DOHH2 (cell line): ENCODE measurements around the gene NUDT3.

Experiments
- H3F3A ChIP-seq: fragments of 200-600 bp; sonication (generic), shearing (Covaris generic); 2 replicates; pipeline ENCODE4 v1.6.0; 2016; ENCODE audit warnings: antibody characterized with exemption, mild to moderate bottlenecking; ENCODE audit not compliant: control insufficient read depth, insufficient read depth
- H3K27ac ChIP-seq: fragments of 200-600 bp; sonication (generic); 2 replicates; pipeline ENCODE4 v1.5.1; 2014; ENCODE audit warnings: low read depth, mild to moderate bottlenecking, low read length, moderate library complexity
- H3K27me3 ChIP-seq: fragments of 200-600 bp; sonication (generic); 2 replicates; pipeline ENCODE4 v1.6.1; 2014; ENCODE audit warnings: mild to moderate bottlenecking, low read length, mixed read lengths; ENCODE audit not compliant: control insufficient read depth
- H3K36me3 ChIP-seq: fragments of 200-600 bp; sonication (generic); 2 replicates; pipeline ENCODE4 v1.6.1; 2014; ENCODE audit warnings: mild to moderate bottlenecking, low read length, moderate library complexity, mixed read lengths; ENCODE audit not compliant: control insufficient read depth
- H3K4me1 ChIP-seq: fragments of 200-600 bp; sonication (generic); 2 replicates; pipeline ENCODE4 v1.6.1; 2014; ENCODE audit warnings: mild to moderate bottlenecking, low read length, mixed read lengths; ENCODE audit not compliant: control insufficient read depth
- H3K4me2 ChIP-seq: fragments of 200-600 bp; sonication (generic); 2 replicates; pipeline ENCODE4 v1.6.0; 2014; ENCODE audit warnings: mild to moderate bottlenecking, low read length, moderate library complexity
- H3K4me3 ChIP-seq: fragments of 200-600 bp; sonication (generic); 2 replicates; pipeline ENCODE4 v1.5.1; 2014; ENCODE audit warnings: mild to moderate bottlenecking, low read length, mixed read lengths
- H3K79me2 ChIP-seq: fragments of 200-600 bp; sonication (generic); 2 replicates; pipeline ENCODE4 v1.6.1; 2014; ENCODE audit warnings: mild to moderate bottlenecking, low read length, mixed read lengths; ENCODE audit not compliant: control insufficient read depth
- H3K9me2 ChIP-seq: fragments of 200-600 bp; sonication (generic); replicated peaks from 2 replicates; pipeline ENCODE4 v1.6.1; 2014; ENCODE audit warnings: mild to moderate bottlenecking, low read length, mixed read lengths; ENCODE audit not compliant: control insufficient read depth
- H3K9me3 ChIP-seq: fragments of 200-600 bp; sonication (generic); 2 replicates; pipeline ENCODE4 v1.6.1; 2014; ENCODE audit warnings: antibody characterized with exemption, low read length, mixed read lengths; ENCODE audit not compliant: control insufficient read depth, insufficient read depth
- H4K20me1 ChIP-seq: fragments of 200-600 bp; sonication (generic); 2 replicates; pipeline ENCODE4 v1.6.0; 2014; ENCODE audit warnings: low read depth, mild to moderate bottlenecking, antibody characterized with exemption, low read length, moderate library complexity; ENCODE audit not compliant: control insufficient read depth, insufficient read depth
- EZH2phosphoT487 ChIP-seq: fragments of 200-600 bp; sonication (generic); IDR thresholded peaks from 2 replicates; pipeline ENCODE4 v1.6.1; 2017; ENCODE audit warnings: borderline replicate concordance, mild to moderate bottlenecking, antibody characterized with exemption, low read length, moderate library complexity, mixed read lengths
- TF ChIP-seq, protein P1 (sequence below): fragments of 200-600 bp; sonication (generic); IDR thresholded peaks from one replicate; pipeline ENCODE4 v1.5.1; 2014; ENCODE audit warnings: antibody characterized with exemption, mild to moderate bottlenecking, low read depth, low read length; ENCODE audit not compliant: poor library complexity, severe bottlenecking

The NUDT3 gene

DNA sequence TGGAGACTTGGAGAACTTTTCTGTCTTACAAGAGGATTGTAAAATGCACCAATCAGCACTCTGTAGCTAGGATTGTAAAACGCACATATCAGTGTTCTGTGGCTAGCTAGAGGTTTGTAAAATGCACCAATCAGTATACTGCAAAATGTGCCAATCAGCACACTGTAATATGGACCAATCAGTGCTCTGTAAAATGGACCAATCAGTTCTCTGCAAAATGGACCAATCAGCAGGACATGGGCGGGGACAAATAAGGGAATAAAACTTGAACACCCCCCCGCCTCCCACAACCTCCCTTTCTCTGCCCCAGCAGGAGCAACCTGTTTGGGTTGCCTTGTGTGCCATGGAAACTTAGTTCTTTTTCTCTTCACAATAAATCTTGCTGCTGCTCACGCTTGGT lies 46.2 kb upstream of the NUDT3 start:
- Histone ChIP-seq H3K9me3 (peaks cover 10% of the 10 kb centered on the region; the same call in 1 of the 2 replicates), H3K4me3 (no peak overlapping the region), H3K9me2 (no peaks in the 10 kb centered on the region), H3K4me1 (peaks cover 19% of the 10 kb centered on the region), H3K79me2 (no peaks in the 10 kb centered on the region), H3K36me3 (no peaks in the 10 kb centered on the region), H3K27ac (no peak overlapping the region), H3K27me3 (no peaks in the 10 kb centered on the region), H4K20me1 (no peaks in the 10 kb centered on the region), H3K4me2 (no peak overlapping the region), H3F3A (peaks cover 8% of the 10 kb centered on the region)
- no peak for TF ChIP-seq EZH2phosphoT487
- TF ChIP-seq, protein P1, sequence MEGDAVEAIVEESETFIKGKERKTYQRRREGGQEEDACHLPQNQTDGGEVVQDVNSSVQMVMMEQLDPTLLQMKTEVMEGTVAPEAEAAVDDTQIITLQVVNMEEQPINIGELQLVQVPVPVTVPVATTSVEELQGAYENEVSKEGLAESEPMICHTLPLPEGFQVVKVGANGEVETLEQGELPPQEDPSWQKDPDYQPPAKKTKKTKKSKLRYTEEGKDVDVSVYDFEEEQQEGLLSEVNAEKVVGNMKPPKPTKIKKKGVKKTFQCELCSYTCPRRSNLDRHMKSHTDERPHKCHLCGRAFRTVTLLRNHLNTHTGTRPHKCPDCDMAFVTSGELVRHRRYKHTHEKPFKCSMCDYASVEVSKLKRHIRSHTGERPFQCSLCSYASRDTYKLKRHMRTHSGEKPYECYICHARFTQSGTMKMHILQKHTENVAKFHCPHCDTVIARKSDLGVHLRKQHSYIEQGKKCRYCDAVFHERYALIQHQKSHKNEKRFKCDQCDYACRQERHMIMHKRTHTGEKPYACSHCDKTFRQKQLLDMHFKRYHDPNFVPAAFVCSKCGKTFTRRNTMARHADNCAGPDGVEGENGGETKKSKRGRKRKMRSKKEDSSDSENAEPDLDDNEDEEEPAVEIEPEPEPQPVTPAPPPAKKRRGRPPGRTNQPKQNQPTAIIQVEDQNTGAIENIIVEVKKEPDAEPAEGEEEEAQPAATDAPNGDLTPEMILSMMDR: no peak

DNA sequence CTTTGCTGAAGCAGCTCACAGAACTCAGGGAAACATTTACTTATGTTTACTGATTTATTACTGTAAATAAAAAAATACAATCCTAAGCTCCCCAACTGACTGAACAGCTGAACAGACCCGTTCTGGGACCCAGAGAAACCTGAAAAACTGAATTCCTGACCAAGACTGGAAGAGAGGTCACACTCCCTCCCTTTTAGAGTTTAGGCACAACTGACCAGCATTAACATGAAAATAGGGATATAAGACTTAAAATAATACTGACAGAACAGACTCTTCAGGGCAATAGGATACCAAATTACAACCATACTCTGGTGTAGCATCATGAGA lies 45.1 kb upstream of the NUDT3 start:
- Histone ChIP-seq H3K36me3 (no peaks in the 10 kb centered on the region), H3K4me1 (peaks cover 19% of the 10 kb centered on the region), H3K9me3 (peaks cover 10% of the 10 kb centered on the region; the same call in 1 of the 2 replicates), H3K27ac (no peak overlapping the region), H3K4me2 (no peak overlapping the region), H4K20me1 (no peaks in the 10 kb centered on the region), H3K27me3 (no peaks in the 10 kb centered on the region), H3K4me3 (no peak overlapping the region), H3K79me2 (no peaks in the 10 kb centered on the region), H3K9me2 (no peaks in the 10 kb centered on the region), H3F3A (peaks cover 8% of the 10 kb centered on the region)
- TF ChIP-seq, protein P1: no peak
- TF ChIP-seq EZH2phosphoT487: no peak

DNA sequence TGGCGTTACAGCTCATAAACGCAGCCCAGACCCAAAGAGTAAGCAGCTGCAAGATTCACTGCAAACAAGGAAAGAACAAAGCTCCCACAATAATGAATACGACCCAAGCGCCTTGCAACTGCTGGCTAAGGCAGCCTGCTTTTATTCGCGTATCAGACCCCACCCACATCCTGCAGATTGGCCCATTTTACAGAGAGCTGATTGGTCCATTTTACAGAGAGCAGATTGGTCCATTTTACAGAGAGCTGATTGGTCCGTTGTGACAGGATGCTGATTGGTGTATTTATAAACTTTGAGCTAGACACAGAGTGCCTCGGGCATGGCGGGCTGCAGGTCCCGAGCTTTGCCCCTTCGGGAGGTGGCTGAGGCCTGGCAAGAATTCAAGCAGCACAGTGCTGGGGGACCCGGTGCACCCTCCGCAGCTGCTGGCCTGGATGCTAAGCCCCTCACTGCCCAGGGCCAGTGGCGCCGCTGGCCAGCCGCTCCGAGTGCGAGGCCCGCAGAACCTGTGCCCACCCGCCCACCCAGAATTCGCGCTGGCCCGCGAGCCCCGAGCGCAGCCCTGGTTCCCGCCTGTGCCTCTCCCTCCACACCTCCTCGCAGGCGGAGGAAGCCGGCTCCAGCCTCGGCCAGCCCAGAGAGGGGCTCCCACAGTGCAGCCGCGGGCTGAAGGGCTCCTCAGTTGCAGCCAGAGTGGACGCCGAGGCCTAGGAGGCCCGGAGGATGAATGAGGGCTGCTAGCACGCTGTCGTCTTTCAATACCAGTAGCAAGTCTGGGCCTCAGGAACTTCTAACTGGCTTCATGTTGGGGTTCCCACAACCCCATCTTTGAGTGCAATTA lies 44.6 kb upstream of the NUDT3 start:
- H3K9me2 ChIP-seq: no peaks in the 10 kb centered on the region
- no peak overlapping the region for H3K27ac ChIP-seq
- peaks cover 10% of the 10 kb centered on the region; the same call in 1 of the 2 replicates for H3K9me3 ChIP-seq
- H4K20me1 ChIP-seq: no peaks in the 10 kb centered on the region
- TF ChIP-seq, protein P1: no peak
- TF ChIP-seq EZH2phosphoT487: no peak
- no peaks in the 10 kb centered on the region for H3K36me3 ChIP-seq
- H3K4me3 ChIP-seq: no peak overlapping the region
- H3K27me3 ChIP-seq: no peaks in the 10 kb centered on the region
- no peak overlapping the region for H3K4me2 ChIP-seq
- peaks cover 19% of the 10 kb centered on the region for H3K4me1 ChIP-seq
- H3F3A ChIP-seq: peaks cover 6% of the 10 kb centered on the region
- H3K79me2 ChIP-seq: no peaks in the 10 kb centered on the region
